BE2C (cell line): ENCODE measurements around the gene PELO.

Experiments
- DNase-seq: peaks from one replicate; pipeline ENCODE4 v3.0.0-alpha.2; 2020
- H3K27me3 ChIP-seq: fragments of 250-450 bp; sonication (Bioruptor Pico); 2 replicates; pipeline ENCODE4 v1.5.1; 2020; ENCODE audit warnings: mild to moderate bottlenecking
- H3K36me3 ChIP-seq: fragments of 250-450 bp; sonication (Bioruptor Pico); 2 replicates; pipeline ENCODE4 v1.5.1; 2020; ENCODE audit warnings: mild to moderate bottlenecking
- H3K4me1 ChIP-seq: fragments of 250-450 bp; sonication (Bioruptor Pico); 2 replicates; pipeline ENCODE4 v1.5.1; 2020
- H3K4me3 ChIP-seq: 2 replicates; pipeline ENCODE4 v1.5.1; 2011; ENCODE audit warnings: low read depth, low read length
- H3K9me3 ChIP-seq: fragments of 250-450 bp; sonication (Bioruptor Pico); 2 replicates; pipeline ENCODE4 v1.5.1; 2020
- CTCF ChIP-seq: IDR thresholded peaks from 2 replicates; pipeline ENCODE4 v1.5.1; 2012; ENCODE audit warnings: mild to moderate bottlenecking, low read depth, low read length

Gene PELO

GRCh38 chr5:52821901-52822300 is 34.2 kb downstream of the PELO start:
- H3K9me3 ChIP-seq, result no peaks in the 10 kb centered on the region
- H3K4me1 ChIP-seq, result peaks cover 21% of the 10 kb centered on the region
- no peak overlapping the region for H3K4me3 ChIP-seq
- H3K36me3 ChIP-seq, result no peaks in the 10 kb centered on the region
- TF ChIP-seq CTCF, result no peak
- no peak for DNase-seq
- H3K27me3 ChIP-seq, result no peaks in the 10 kb centered on the region

DNA sequence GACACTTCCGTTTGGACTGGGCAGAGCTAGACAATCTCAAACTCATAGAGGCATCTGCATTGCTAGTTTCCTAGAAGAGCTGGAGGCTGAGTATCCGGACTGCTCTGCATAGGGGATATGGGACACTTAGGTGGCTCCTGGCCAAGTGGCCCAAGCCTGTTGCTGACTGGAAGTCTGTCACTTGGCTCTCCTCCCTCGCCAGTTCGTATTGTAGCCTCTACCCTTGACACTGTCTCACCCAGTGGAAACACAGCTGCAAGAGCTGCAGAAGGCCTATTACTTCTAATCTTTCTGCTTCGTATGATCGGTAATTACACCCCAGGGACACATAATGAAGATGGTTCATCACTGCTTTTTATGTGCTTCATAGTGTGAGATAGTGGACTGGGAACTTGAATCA is 34.7 kb downstream of the PELO start:
- Histone ChIP-seq H3K4me1 (peaks cover 21% of the 10 kb centered on the region), H3K9me3 (no peaks in the 10 kb centered on the region; the same call in 1 of the 2 replicates), H3K36me3 (no peaks in the 10 kb centered on the region), H3K27me3 (no peaks in the 10 kb centered on the region), H3K4me3 (no peak overlapping the region)
- DNase-seq, result peak; percentile 91
- no peak for TF ChIP-seq CTCF

DNA sequence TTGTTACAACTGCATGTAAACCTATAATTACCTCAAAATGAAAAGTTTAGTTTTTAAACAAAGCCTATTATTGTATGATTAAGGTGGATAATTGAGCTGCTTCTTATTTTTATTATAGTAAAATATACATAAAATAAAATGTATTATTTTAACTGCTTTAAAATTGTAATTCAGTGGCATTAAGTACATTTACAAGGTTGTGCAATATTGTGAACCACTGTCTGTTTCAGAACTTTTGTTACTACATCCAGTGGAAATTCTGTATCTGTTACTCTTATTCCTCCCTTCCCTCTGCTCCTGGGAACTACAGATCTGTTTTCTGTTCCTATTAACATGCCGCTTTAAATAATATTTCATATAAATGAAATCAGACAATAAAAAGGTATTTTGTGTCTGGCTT is 37.1 kb downstream of the PELO start:
- no peak for DNase-seq
- H3K4me1 ChIP-seq, result peaks cover 21% of the 10 kb centered on the region
- no peaks in the 10 kb centered on the region; the same call in 1 of the 2 replicates for H3K9me3 ChIP-seq
- no peak overlapping the region for H3K4me3 ChIP-seq
- H3K27me3 ChIP-seq, result no peaks in the 10 kb centered on the region
- TF ChIP-seq CTCF, result no peak
- no peaks in the 10 kb centered on the region for H3K36me3 ChIP-seq

- Histone ChIP-seq H3K36me3 (no peaks in the 10 kb centered on the region), H3K9me3 (no peaks in the 10 kb centered on the region; the same call in 1 of the 2 replicates), H3K4me1 (peaks cover 21% of the 10 kb centered on the region), H3K4me3 (no peak overlapping the region), H3K27me3 (no peaks in the 10 kb centered on the region)
- DNase-seq, result no peak
- no peak for TF ChIP-seq CTCF
Measured at GRCh38 chr5:52825826-52826225, 38.1 kb downstream of the PELO start.

GRCh38 chr5:52827815-52828214 is 40.1 kb downstream of the PELO start:
- H3K4me3 ChIP-seq, result no peak overlapping the region
- no peak for TF ChIP-seq CTCF
- DNase-seq, result no peak
- H3K36me3 ChIP-seq, result no peaks in the 10 kb centered on the region
- H3K4me1 ChIP-seq, result peaks cover 8% of the 10 kb centered on the region
- no peaks in the 10 kb centered on the region for H3K27me3 ChIP-seq
- H3K9me3 ChIP-seq, result no peaks in the 10 kb centered on the region; the same call in 1 of the 2 replicates

DNA sequence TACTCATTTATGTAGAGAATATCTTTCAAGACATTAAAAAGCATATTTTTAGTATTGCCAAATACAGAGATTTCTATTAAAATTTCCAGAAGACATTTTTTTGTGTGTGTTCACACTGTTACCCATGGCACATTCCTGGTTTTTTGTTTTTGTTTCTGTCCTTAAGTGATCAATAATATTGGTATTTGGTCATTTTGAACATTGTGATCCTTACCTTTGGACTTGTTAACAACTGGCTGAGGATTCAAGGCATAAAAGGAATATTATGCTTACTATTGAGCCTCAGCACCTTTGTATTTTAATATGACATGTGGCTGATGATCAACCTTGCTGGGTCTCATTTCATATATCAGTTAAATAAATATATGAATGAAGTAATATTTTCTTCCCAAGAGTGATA is 41.9 kb downstream of the PELO start:
- TF ChIP-seq CTCF, result no peak
- no peak overlapping the region for H3K4me3 ChIP-seq
- no peaks in the 10 kb centered on the region for H3K27me3 ChIP-seq
- H3K4me1 ChIP-seq, result peaks cover 4% of the 10 kb centered on the region
- no peaks in the 10 kb centered on the region; the same call in 1 of the 2 replicates for H3K9me3 ChIP-seq
- DNase-seq, result no peak
- no peaks in the 10 kb centered on the region for H3K36me3 ChIP-seq
